CD4-positive, CD25-positive, alpha-beta regulatory T cell (primary cell): ENCODE measurements around the gene GREB1. TPM values are rescaled to one million over a fixed set of nuclear protein-coding genes. Genes with fewer than 3 reads are reported as not detected.

Source experiments
- ATAC-seq, 2 donors: fragments of 150-1000 bp; cut with Tn5 transposase; one replicate each; pipeline ENCODE4 v1.10.0; 2021; ENCODE audit warnings: low read depth in 2 of 2, moderate number of reproducible peaks in 2 of 2, moderate library complexity in 1 of 2
- DNase-seq, 3 donors: peaks; one replicate each; pipeline versions ENCODE4 v3.0.0 to v3.0.0-alpha.2; 2012 to 2022; ENCODE audit warnings: mixed read lengths in 1 of 3
- H3K27ac ChIP-seq: one replicate; pipeline ENCODE4 v1.7.0; 2013; ENCODE audit warnings: mild to moderate bottlenecking, low read length; ENCODE audit not compliant: insufficient read depth, poor library complexity, severe bottlenecking
- H3K27me3 ChIP-seq: one replicate; pipeline ENCODE4 v1.7.0; 2013; ENCODE audit warnings: low read length; ENCODE audit not compliant: control insufficient read depth, insufficient read depth
- H3K36me3 ChIP-seq: one replicate; pipeline ENCODE4 v1.7.0; 2013; ENCODE audit warnings: mild to moderate bottlenecking, low read length, moderate library complexity; ENCODE audit not compliant: control insufficient read depth, insufficient read depth
- H3K4me1 ChIP-seq: 2 replicates; pipeline ENCODE4 v1.7.0; 2013; ENCODE audit warnings: mild to moderate bottlenecking, low read length; ENCODE audit not compliant: insufficient read depth, control insufficient read depth, poor library complexity, severe bottlenecking
- H3K4me3 ChIP-seq: one replicate; pipeline ENCODE4 v1.7.0; 2013; ENCODE audit warnings: low read depth, mild to moderate bottlenecking, low read length, moderate library complexity
- H3K9me3 ChIP-seq, 2 experiments: 1 replicate in 1 of 2; 2 replicates in 1 of 2; pipeline ENCODE4 v1.7.0; 2013; ENCODE audit warnings: low read length in 2 of 2, mild to moderate bottlenecking in 1 of 2, moderate library complexity in 1 of 2; ENCODE audit not compliant: control insufficient read depth in 2 of 2
- H3K27ac Mint-ChIP-seq, 3 donors: one replicate each; pipeline ENCODE4 v1.8.0; 2020 to 2022; ENCODE audit warnings: mild to moderate bottlenecking in 3 of 3, mixed read lengths in 3 of 3, moderate library complexity in 2 of 3
- H3K27me3 Mint-ChIP-seq: one replicate; pipeline ENCODE4 v1.8.0; 2022; ENCODE audit warnings: mild to moderate bottlenecking, mixed read lengths
- H3K36me3 Mint-ChIP-seq: one replicate; pipeline ENCODE4 v1.8.0; 2020; ENCODE audit warnings: mixed read lengths
- H3K4me1 Mint-ChIP-seq, 4 donors: one replicate each; pipeline ENCODE4 v1.8.0; 2020 to 2022; ENCODE audit warnings: mixed read lengths in 4 of 4, mild to moderate bottlenecking in 1 of 4
- H3K4me3 Mint-ChIP-seq, 4 donors: one replicate each; pipeline ENCODE4 v1.8.0; 2020 to 2022; ENCODE audit warnings: mild to moderate bottlenecking in 4 of 4, mixed read lengths in 4 of 4, moderate library complexity in 3 of 4
- H3K9me3 Mint-ChIP-seq, 7 donors: one replicate each; pipeline ENCODE4 v1.8.0; 2020 to 2022; ENCODE audit warnings: mixed read lengths in 7 of 7, mild to moderate bottlenecking in 3 of 7, moderate library complexity in 2 of 7
- polyA plus RNA-seq, 4 donors: library from polyadenylated mRNA; unstranded; fragments of 300-500 nt; fragmentation: Illumina TruSeq; gene quantifications; one replicate each; pipeline ENCODE4 v1.2.3, GENCODE V29; 2021
- total RNA-seq: library from RNA; stranded (reverse); gene quantifications from one replicate; pipeline ENCODE4 v1.2.3, GENCODE V29; 2022

Gene GREB1
- total and polyA plus RNA-seq, 5 donors from 2014 or later = 0.11 to 0.35 (median 0.15) TPM; not detected in 2

DNA sequence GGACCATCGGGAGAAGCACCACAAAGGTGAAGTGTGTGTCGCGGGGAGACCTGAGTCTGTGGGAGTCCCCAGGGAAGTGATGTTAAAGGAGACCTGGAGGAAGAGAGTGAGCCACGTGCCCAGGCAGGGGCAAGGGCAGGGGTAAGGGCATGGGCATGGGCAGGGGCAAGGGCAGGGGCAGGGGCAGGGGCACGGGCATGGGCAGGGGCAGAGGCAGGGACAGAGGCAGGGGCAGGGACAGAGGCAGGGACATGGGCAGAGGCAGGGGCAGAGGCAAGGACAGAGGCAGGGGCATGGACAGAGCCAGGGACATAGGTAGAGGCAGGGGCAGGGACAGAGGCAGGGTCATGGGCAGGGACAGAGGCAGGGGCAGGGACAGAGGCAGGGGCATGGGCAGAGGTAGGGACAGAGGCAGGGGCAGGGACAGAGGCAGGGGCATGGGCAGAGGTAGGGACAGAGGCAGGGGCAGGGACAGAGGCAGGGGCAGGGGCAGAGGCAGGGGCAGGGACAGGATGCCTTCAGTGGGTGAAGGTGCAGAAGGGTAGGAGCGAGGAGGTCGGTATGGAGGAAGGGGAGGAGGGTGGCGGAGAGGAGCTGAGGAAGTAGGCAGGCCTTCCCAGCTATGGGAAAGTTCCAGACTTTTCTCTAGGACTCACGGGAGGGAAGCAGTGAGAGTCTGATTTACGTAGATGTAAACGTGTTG lies 102.9 kb downstream of the GREB1 start:
- Mint-ChIP-seq H3K4me3 (no peak overlapping the region), H3K9me3 (no peaks in the 10 kb centered on the region), H3K27ac (no peak overlapping the region), H3K36me3 (no peaks in the 10 kb centered on the region), H3K4me1 (no peaks in the 10 kb centered on the region), H3K27me3 (peaks cover 4% of the 10 kb centered on the region)
- DNase-seq = no peak
- Histone ChIP-seq H3K4me1 (no peaks in the 10 kb centered on the region), H3K36me3 (no peaks in the 10 kb centered on the region), H3K4me3 (no peak overlapping the region), H3K27me3 (no peaks in the 10 kb centered on the region), H3K27ac (no peak overlapping the region), H3K9me3 (no peaks in the 10 kb centered on the region)
- no peak for ATAC-seq

DNA sequence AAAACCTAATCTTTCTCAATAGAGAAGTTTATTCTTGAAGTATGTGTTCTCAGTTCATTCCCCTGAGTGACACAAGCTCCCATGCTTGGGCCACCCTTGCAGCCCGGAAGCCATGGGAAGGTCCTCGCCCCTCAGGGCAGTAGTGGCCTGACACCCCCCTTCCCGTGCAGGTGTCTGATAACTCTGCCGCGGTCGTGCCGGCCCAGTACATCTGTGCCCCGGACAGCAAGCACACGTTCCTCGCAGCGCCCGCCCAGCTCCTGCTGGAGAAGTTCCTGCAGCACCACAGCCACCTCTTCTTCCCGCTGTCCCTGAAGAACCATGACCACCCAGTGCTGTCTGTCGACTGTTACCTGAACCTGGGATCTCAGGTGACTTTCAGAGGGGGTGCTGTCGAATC lies 103.7 kb downstream of the GREB1 start:
- ATAC-seq (no peak), DNase-seq (no peak)
- Histone ChIP-seq H3K27me3 (no peaks in the 10 kb centered on the region), H3K4me3 (no peak overlapping the region), H3K36me3 (no peaks in the 10 kb centered on the region), H3K4me1 (no peaks in the 10 kb centered on the region), H3K9me3 (no peaks in the 10 kb centered on the region), H3K27ac (no peak overlapping the region)
- Mint-ChIP-seq H3K27ac (no peak overlapping the region), H3K9me3 (no peaks in the 10 kb centered on the region), H3K4me3 (no peak overlapping the region), H3K4me1 (no peaks in the 10 kb centered on the region), H3K36me3 (no peaks in the 10 kb centered on the region), H3K27me3 (peaks cover 4% of the 10 kb centered on the region)

DNA sequence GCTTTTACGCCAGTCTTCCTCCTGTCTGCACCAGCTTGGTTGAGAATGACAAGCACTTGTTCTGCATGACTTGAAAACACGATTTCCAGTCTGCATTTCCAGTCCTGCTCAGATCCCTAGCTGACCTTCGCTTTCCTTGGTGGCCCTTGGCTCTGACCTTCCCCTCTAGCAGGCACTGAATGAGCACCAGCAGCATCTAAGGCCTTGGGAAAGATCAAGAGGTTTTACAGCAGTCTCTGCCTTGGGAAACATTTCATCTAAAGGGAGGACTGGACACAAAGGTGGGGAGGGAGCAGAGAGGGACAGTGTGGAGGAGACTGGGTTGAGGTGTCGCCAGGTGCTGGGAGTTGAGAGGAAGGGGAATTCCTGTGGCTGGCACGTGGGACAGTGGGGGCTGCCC lies 105.7 kb downstream of the GREB1 start:
- no peak for ATAC-seq

DNA sequence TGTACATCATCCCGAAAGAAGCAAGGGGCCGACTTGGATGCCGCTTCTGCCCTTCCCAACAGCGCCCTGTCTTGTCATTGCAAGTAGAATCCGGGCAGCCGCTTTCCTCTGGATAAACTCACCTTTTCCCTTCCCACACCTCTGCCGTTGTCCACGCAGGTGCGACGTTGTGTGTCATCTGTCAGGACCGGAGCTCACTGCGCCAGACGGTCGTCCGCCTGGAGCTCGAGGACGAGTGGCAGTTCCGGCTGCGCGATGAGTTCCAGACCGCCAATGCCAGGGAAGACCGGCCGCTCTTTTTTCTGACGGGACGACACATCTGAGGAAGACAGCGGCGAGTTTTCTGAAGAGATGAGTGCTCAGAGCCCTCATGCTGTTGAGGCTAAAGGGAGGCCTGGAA lies 106.3 kb downstream of the GREB1 start:
- no peaks in the 10 kb centered on the region for H3K4me1 Mint-ChIP-seq
- H3K36me3 Mint-ChIP-seq = no peaks in the 10 kb centered on the region
- Histone ChIP-seq H3K36me3 (no peaks in the 10 kb centered on the region), H3K27ac (no peak overlapping the region), H3K4me3 (no peak overlapping the region), H3K27me3 (no peaks in the 10 kb centered on the region), H3K4me1 (no peaks in the 10 kb centered on the region), H3K9me3 (no peaks in the 10 kb centered on the region)
- no peak for DNase-seq
- ATAC-seq = no peak
- peaks cover 0 to 1% (median 0%) of the 10 kb centered on the region in 7 donors for H3K9me3 Mint-ChIP-seq
- H3K27ac Mint-ChIP-seq = no peak overlapping the region
- H3K4me3 Mint-ChIP-seq = no peak overlapping the region
- H3K27me3 Mint-ChIP-seq = peaks cover 9% of the 10 kb centered on the region

More for the DNA sequence above, 105.7 kb downstream of the GREB1 start:
- H3K36me3 ChIP-seq = no peaks in the 10 kb centered on the region
- peaks cover 9% of the 10 kb centered on the region for H3K27me3 Mint-ChIP-seq
- H3K27ac ChIP-seq = no peak overlapping the region
- H3K4me3 ChIP-seq = no peak overlapping the region
- DNase-seq = no peak
- no peak overlapping the region for H3K27ac Mint-ChIP-seq
- no peaks in the 10 kb centered on the region for H3K9me3 Mint-ChIP-seq
- no peaks in the 10 kb centered on the region for H3K4me1 Mint-ChIP-seq
- H3K36me3 Mint-ChIP-seq = no peaks in the 10 kb centered on the region
- no peak overlapping the region for H3K4me3 Mint-ChIP-seq
- H3K4me1 ChIP-seq = no peaks in the 10 kb centered on the region
- no peaks in the 10 kb centered on the region for H3K9me3 ChIP-seq
- no peaks in the 10 kb centered on the region for H3K27me3 ChIP-seq

DNA sequence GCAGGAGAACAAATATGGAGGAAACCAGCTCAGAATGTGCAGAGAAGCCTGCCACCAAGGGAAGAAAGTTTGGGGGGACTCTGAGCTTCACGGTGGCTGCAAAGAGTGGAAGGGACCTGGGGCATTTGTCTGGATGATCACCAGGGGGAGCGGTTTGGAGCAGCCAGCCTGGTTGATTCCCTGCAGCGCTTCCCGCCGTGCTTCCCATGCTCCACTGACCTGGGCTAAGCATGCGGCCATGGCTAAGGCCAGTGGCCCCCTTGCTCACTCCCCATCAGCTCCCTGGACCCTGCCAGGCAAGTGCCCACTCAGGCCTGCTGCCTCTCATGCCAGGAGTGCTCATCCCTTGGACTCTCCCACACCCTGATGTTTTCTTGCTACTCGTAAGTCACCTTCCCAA lies 109.1 kb downstream of the GREB1 start:
- Mint-ChIP-seq H3K9me3 (peaks cover 0 to 1% (median 0%) of the 10 kb centered on the region in 7 donors), H3K4me3 (no peak overlapping the region), H3K27ac (no peak overlapping the region), H3K27me3 (peaks cover 9% of the 10 kb centered on the region), H3K36me3 (no peaks in the 10 kb centered on the region), H3K4me1 (no peaks in the 10 kb centered on the region)
- H3K9me3 ChIP-seq = no peaks in the 10 kb centered on the region
- ATAC-seq = no peak
- no peak overlapping the region for H3K4me3 ChIP-seq
- H3K4me1 ChIP-seq = no peaks in the 10 kb centered on the region
- no peak overlapping the region for H3K27ac ChIP-seq
- no peaks in the 10 kb centered on the region for H3K27me3 ChIP-seq
- no peak for DNase-seq
- no peaks in the 10 kb centered on the region for H3K36me3 ChIP-seq

- no peaks in the 10 kb centered on the region for H3K4me1 Mint-ChIP-seq
- peaks cover 0 to 3% (median 0%) of the 10 kb centered on the region in 7 donors for H3K9me3 Mint-ChIP-seq
- no peak overlapping the region for H3K27ac Mint-ChIP-seq
- H3K4me1 ChIP-seq = no peaks in the 10 kb centered on the region
- no peak overlapping the region for H3K4me3 ChIP-seq
- no peak for ATAC-seq
- peaks cover 8% of the 10 kb centered on the region for H3K27me3 ChIP-seq
- H3K4me3 Mint-ChIP-seq = no peak overlapping the region
- H3K27me3 Mint-ChIP-seq = peaks cover 9% of the 10 kb centered on the region
- DNase-seq = no peak
- no peak overlapping the region for H3K27ac ChIP-seq
- no peaks in the 10 kb centered on the region for H3K9me3 ChIP-seq
- H3K36me3 Mint-ChIP-seq = no peaks in the 10 kb centered on the region
- no peaks in the 10 kb centered on the region for H3K36me3 ChIP-seq
Observed at GRCh38 chr2:11644293-11644692, 110.4 kb downstream of the GREB1 start.

DNA sequence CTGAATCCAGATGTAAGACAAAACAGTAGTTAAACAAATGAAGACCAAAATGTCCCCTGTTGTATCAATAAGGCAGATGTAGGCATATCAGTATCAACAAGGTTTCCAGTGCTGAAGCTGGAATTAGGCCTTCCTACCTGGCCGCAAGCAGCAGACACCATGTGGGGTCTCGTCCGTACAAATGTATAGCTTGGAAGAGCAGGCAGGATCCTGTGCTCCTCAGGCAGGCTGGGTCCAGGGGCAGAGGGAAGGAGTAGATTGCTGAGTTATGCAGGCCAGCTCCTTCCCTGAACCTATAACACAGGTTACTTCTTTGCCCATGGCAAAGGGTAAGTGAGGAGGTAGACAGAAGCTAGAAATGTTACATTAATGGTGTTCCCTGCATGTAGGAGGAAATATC lies 112.7 kb downstream of the GREB1 start:
- Mint-ChIP-seq H3K9me3 (peaks cover 0 to 3% (median 0%) of the 10 kb centered on the region in 7 donors), H3K27me3 (peaks cover 17% of the 10 kb centered on the region), H3K4me1 (no peaks in the 10 kb centered on the region), H3K27ac (no peak overlapping the region), H3K4me3 (no peak overlapping the region), H3K36me3 (no peaks in the 10 kb centered on the region)
- Histone ChIP-seq H3K27me3 (peaks cover 8% of the 10 kb centered on the region), H3K27ac (no peak overlapping the region), H3K4me3 (no peak overlapping the region), H3K36me3 (no peaks in the 10 kb centered on the region), H3K9me3 (no peaks in the 10 kb centered on the region), H3K4me1 (no peaks in the 10 kb centered on the region)
- DNase-seq (no peak), ATAC-seq (no peak)

- ATAC-seq = no peak
- no peaks in the 10 kb centered on the region for H3K4me1 Mint-ChIP-seq
Observed at GRCh38 chr2:11647834-11648600, 114.2 kb downstream of the GREB1 start.

More at GRCh38 chr2:11647834-11648600, 114.2 kb downstream of the GREB1 start:
- Mint-ChIP-seq H3K27ac (no peak overlapping the region), H3K27me3 (peaks cover 17% of the 10 kb centered on the region), H3K4me3 (no peak overlapping the region), H3K9me3 (peaks cover 0 to 3% (median 0%) of the 10 kb centered on the region in 7 donors), H3K36me3 (no peaks in the 10 kb centered on the region)
- Histone ChIP-seq H3K27ac (no peak overlapping the region), H3K27me3 (peaks cover 8% of the 10 kb centered on the region), H3K4me1 (no peaks in the 10 kb centered on the region), H3K36me3 (no peaks in the 10 kb centered on the region), H3K4me3 (no peak overlapping the region), H3K9me3 (no peaks in the 10 kb centered on the region)
- DNase-seq = no peak
